Neural cell (in vitro differentiated cells): ENCODE measurements around the gene NOP14. TPM values are rescaled to one million over a fixed set of nuclear protein-coding genes. Genes with fewer than 3 reads are reported as not detected.

Experiments
- H2AFZ ChIP-seq: fragments of 200-600, 300-800 bp; sonication (generic), shearing (Covaris generic); 2 replicates; pipeline ENCODE4 v1.6.0; 2014; ENCODE audit warnings: low read depth, mild to moderate bottlenecking, antibody characterized with exemption, low read length, moderate library complexity
- H3F3A ChIP-seq: fragments of 200-600 bp; shearing (Covaris generic); 2 replicates; pipeline ENCODE4 v1.6.1; 2016; ENCODE audit warnings: mild to moderate bottlenecking, moderate library complexity, mixed read lengths, antibody characterized with exemption, low read length; ENCODE audit not compliant: insufficient read depth, poor library complexity, severe bottlenecking
- H3K27ac ChIP-seq: fragments of 200-600, 300-800 bp; sonication (generic), shearing (Covaris generic); 2 replicates; pipeline ENCODE4 v1.5.1; 2014; ENCODE audit warnings: mild to moderate bottlenecking, low read length, moderate library complexity
- H3K27me3 ChIP-seq: fragments of 300-800, 200-600 bp; sonication (generic), shearing (Covaris generic); 2 replicates; pipeline ENCODE4 v1.6.0; 2014; ENCODE audit warnings: mild to moderate bottlenecking, low read depth, low read length, moderate library complexity; ENCODE audit not compliant: insufficient read depth
- H3K36me3 ChIP-seq: fragments of 300-800, 200-600 bp; sonication (generic), shearing (Covaris generic); 2 replicates; pipeline ENCODE4 v1.5.1; 2014; ENCODE audit warnings: mild to moderate bottlenecking, antibody characterized with exemption, low read length, moderate library complexity; ENCODE audit not compliant: insufficient read depth
- H3K4me2 ChIP-seq: fragments of 300-800, 200-600 bp; sonication (generic), shearing (Covaris generic); 2 replicates; pipeline ENCODE4 v1.6.0; 2014; ENCODE audit warnings: mild to moderate bottlenecking, low read length
- H3K4me3 ChIP-seq: fragments of 300-800, 200-600 bp; sonication (generic), shearing (Covaris generic); 2 replicates; pipeline ENCODE4 v1.5.1; 2014; ENCODE audit warnings: mild to moderate bottlenecking, low read length, moderate library complexity
- H3K79me2 ChIP-seq: fragments of 200-600 bp; shearing (Covaris generic); replicated peaks from 2 replicates; pipeline ENCODE4 v1.6.0; 2014; ENCODE audit warnings: mild to moderate bottlenecking, low read length, moderate library complexity; ENCODE audit not compliant: insufficient read depth
- H3K9ac ChIP-seq: fragments of 300-800, 200-600 bp; sonication (generic), shearing (Covaris generic); 2 replicates; pipeline ENCODE4 v1.6.1; 2016; ENCODE audit warnings: mild to moderate bottlenecking, low read length, mixed read lengths
- H3K9me2 ChIP-seq: fragments of 200-600 bp; shearing (Covaris generic); 2 replicates; pipeline ENCODE4 v1.6.1; 2016; ENCODE audit warnings: mild to moderate bottlenecking, low read length, mixed read lengths; ENCODE audit not compliant: insufficient read depth
- H3K9me3 ChIP-seq: fragments of 200-600, 300-800 bp; sonication (generic), shearing (Covaris generic); 2 replicates; pipeline ENCODE4 v1.6.1; 2016; ENCODE audit warnings: mild to moderate bottlenecking, mixed run types, low read length, moderate library complexity, mixed read lengths
- H4K20me1 ChIP-seq: fragments of 200-600 bp; shearing (Covaris generic); 2 replicates; pipeline ENCODE4 v1.6.1; 2016; ENCODE audit warnings: mild to moderate bottlenecking, mixed run types; ENCODE audit not compliant: insufficient read depth
- CTCF ChIP-seq: fragments of 450-650 bp; IDR thresholded peaks from 2 replicates; pipeline ENCODE4 v1.5.1; 2014; ENCODE audit warnings: antibody characterized with exemption, mild to moderate bottlenecking, moderate library complexity; ENCODE audit not compliant: poor library complexity, severe bottlenecking
- EP300 ChIP-seq: fragments of 450-650 bp; conservative IDR thresholded peaks from 2 replicates; pipeline ENCODE4 v1.6.1; 2014; ENCODE audit warnings: antibody characterized with exemption, mild to moderate bottlenecking, moderate library complexity; ENCODE audit not compliant: poor library complexity, severe bottlenecking
- EZH2 ChIP-seq: fragments of 200-600, 300-800 bp; shearing (Covaris generic), sonication (generic); IDR thresholded peaks from 2 replicates; pipeline ENCODE4 v1.6.1; 2014; ENCODE audit warnings: antibody characterized with exemption, low read length, borderline replicate concordance, mild to moderate bottlenecking; ENCODE audit not compliant: insufficient read depth, poor library complexity, severe bottlenecking
- MXI1 ChIP-seq: fragments of 450-650 bp; conservative IDR thresholded peaks from 2 replicates; pipeline ENCODE4 v1.6.1; 2014; ENCODE audit warnings: antibody characterized with exemption, mild to moderate bottlenecking; ENCODE audit not compliant: poor library complexity, severe bottlenecking
- POLR2AphosphoS5 ChIP-seq: IDR thresholded peaks from 2 replicates; pipeline ENCODE4 v1.6.1; 2012
- RAD21 ChIP-seq: fragments of 450-650 bp; conservative IDR thresholded peaks from 2 replicates; pipeline ENCODE4 v1.6.1; 2014; ENCODE audit warnings: antibody characterized with exemption, mild to moderate bottlenecking, moderate library complexity
- REST ChIP-seq: IDR thresholded peaks from 2 replicates; pipeline ENCODE4 v1.6.1; 2012; ENCODE audit warnings: borderline replicate concordance
- SMC3 ChIP-seq: fragments of 450-650 bp; conservative IDR thresholded peaks from 2 replicates; pipeline ENCODE4 v1.6.1; 2014; ENCODE audit warnings: antibody characterized with exemption, mild to moderate bottlenecking, moderate library complexity; ENCODE audit not compliant: poor library complexity
- TAF1 ChIP-seq: IDR thresholded peaks from 2 replicates; pipeline ENCODE4 v1.6.1; 2012; ENCODE audit warnings: low read depth
- polyA plus RNA-seq: library from polyadenylated mRNA; depleted of rRNA; stranded (reverse); fragments of >200 nt; gene quantifications from 2 replicates; pipeline ENCODE4 v1.2.3, GENCODE V29; 2014

NOP14 gene
- polyA plus RNA-seq, 1 donor from 2014 or later, result 6.3 TPM

- no peaks in the 10 kb centered on the region for H3K79me2 ChIP-seq
- no peak overlapping the region for H3K4me2 ChIP-seq
- TF ChIP-seq RAD21, result no peak
- TF ChIP-seq EP300, result no peak
- no peak for TF ChIP-seq MXI1
- no peak overlapping the region for H3K9ac ChIP-seq
- H3K9me3 ChIP-seq, result no peaks in the 10 kb centered on the region
- H3K27me3 ChIP-seq, result no peaks in the 10 kb centered on the region
- no peak overlapping the region for H3K27ac ChIP-seq
- no peak overlapping the region for H2AFZ ChIP-seq
- no peak overlapping the region for H3K4me3 ChIP-seq
- no peaks in the 10 kb centered on the region for H3K9me2 ChIP-seq
- H3F3A ChIP-seq, result no peaks in the 10 kb centered on the region
- peaks cover 6% of the 10 kb centered on the region for H3K36me3 ChIP-seq
- H4K20me1 ChIP-seq, result no peaks in the 10 kb centered on the region
Measured at GRCh38 chr4:2905544-2905943, 57.7 kb downstream of the NOP14 start.

- Histone ChIP-seq H3K4me3 (no peak overlapping the region), H3K27ac (no peak overlapping the region), H3K9me3 (no peaks in the 10 kb centered on the region), H3K36me3 (no peaks in the 10 kb centered on the region), H3K4me2 (no peak overlapping the region), H3F3A (no peaks in the 10 kb centered on the region), H3K79me2 (no peaks in the 10 kb centered on the region), H4K20me1 (no peaks in the 10 kb centered on the region), H2AFZ (no peak overlapping the region), H3K9me2 (no peaks in the 10 kb centered on the region), H3K9ac (no peak overlapping the region), H3K27me3 (no peaks in the 10 kb centered on the region)
- TF ChIP-seq EZH2 (no peak), SMC3 (no peak), CTCF (no peak), RAD21 (no peak), TAF1 (no peak), MXI1 (no peak), REST (no peak), EP300 (no peak), POLR2AphosphoS5 (no peak)
Measured at GRCh38 chr4:2902126-2902525, 61.1 kb downstream of the NOP14 start.

DNA sequence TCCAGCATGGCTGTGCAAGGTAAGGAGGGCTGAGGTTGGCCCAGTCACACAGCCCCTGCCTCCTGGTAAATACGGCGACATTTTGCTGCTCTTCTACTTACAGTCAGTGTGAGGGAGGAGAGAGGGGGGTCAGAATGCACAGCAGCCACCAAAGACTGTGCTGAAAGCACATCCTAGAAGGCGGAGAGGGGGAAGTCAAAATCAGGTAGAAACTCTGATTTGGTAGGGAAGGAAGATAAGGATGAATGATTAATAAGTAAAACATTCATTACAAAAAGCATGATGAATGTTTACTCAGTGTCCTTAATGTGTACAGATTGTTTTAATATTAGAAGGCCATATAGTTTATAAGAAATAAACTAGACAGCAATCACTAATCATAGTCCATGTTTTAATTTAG lies 62.0 kb downstream of the NOP14 start:
- TF ChIP-seq REST (no peak), EP300 (no peak)
- Histone ChIP-seq H4K20me1 (no peaks in the 10 kb centered on the region), H3K9me3 (no peaks in the 10 kb centered on the region), H2AFZ (no peak overlapping the region), H3F3A (no peaks in the 10 kb centered on the region), H3K79me2 (no peaks in the 10 kb centered on the region), H3K4me2 (no peak overlapping the region), H3K9me2 (no peaks in the 10 kb centered on the region), H3K27ac (no peak overlapping the region), H3K9ac (no peak overlapping the region), H3K36me3 (no peaks in the 10 kb centered on the region), H3K27me3 (no peaks in the 10 kb centered on the region), H3K4me3 (no peak overlapping the region)
